H1 (cell line): Measurements from ENCODE around the gene EVA1C.

Experiments used
- CEBPB ChIP-seq: IDR thresholded peaks from 2 replicates; pipeline ENCODE4 v1.6.1; 2012; ENCODE audit warnings: low read depth, low read length
- EP300 ChIP-seq, 2 experiments: IDR thresholded peaks; 1 replicate in 1 of 2; 2 replicates in 1 of 2; pipeline ENCODE4 v1.6.1; 2011 to 2012; ENCODE audit warnings: low read depth in 2 of 2, low read length in 2 of 2, mild to moderate bottlenecking in 2 of 2, borderline replicate concordance in 1 of 2, inconsistent platforms in 1 of 2, moderate library complexity in 1 of 2
- KDM1A ChIP-seq: fragments of 200-600, 300-600 bp; sonication (generic); IDR thresholded peaks from 2 replicates; pipeline ENCODE4 v1.7.1; 2016; ENCODE audit warnings: mild to moderate bottlenecking, low read length, borderline replicate concordance
- POLR2A ChIP-seq, 2 experiments: IDR thresholded peaks; 1 replicate in 1 of 2; 2 replicates in 1 of 2; pipeline ENCODE4 v1.6.1; 2011; ENCODE audit warnings: low read depth in 2 of 2, low read length in 2 of 2, mild to moderate bottlenecking in 2 of 2; ENCODE audit errors: control extremely low read depth in 1 of 2
- RXRA ChIP-seq: IDR thresholded peaks from 2 replicates; pipeline ENCODE4 v1.6.1; 2011; ENCODE audit warnings: low read depth, mild to moderate bottlenecking, low read length, moderate library complexity; ENCODE audit not compliant: insufficient read depth
- SP1 ChIP-seq: IDR thresholded peaks from 2 replicates; pipeline ENCODE4 v1.6.1; 2011; ENCODE audit warnings: low read depth, low read length
- SUZ12 ChIP-seq: fragments of 200-600 bp; sonication (generic); IDR thresholded peaks from 2 replicates; pipeline ENCODE4 v1.6.1; 2012; ENCODE audit warnings: mild to moderate bottlenecking, inconsistent platforms, low read length, moderate library complexity, mixed read lengths
- TAF1 ChIP-seq: IDR thresholded peaks from 2 replicates; pipeline ENCODE4 v1.6.1; 2011; ENCODE audit warnings: mild to moderate bottlenecking, low read depth, low read length
- YY1 ChIP-seq: IDR thresholded peaks from 2 replicates; pipeline ENCODE4 v1.6.1; 2011; ENCODE audit warnings: low read depth, mild to moderate bottlenecking, low read length
- ZNF274 ChIP-seq: IDR thresholded peaks from 2 replicates; pipeline ENCODE4 v1.7.0; 2012; ENCODE audit warnings: low read length, borderline replicate concordance; ENCODE audit errors: extremely low read depth
- TF ChIP-seq, protein P1 (sequence below), 3 experiments: IDR thresholded peaks; 1 replicate in 2 of 3; 2 replicates in 1 of 3; pipeline versions ENCODE4 v1.5.1 to v1.6.1; 2011; ENCODE audit warnings: low read length in 3 of 3, mild to moderate bottlenecking in 3 of 3, inconsistent platforms in 2 of 3, low read depth in 1 of 3, moderate library complexity in 1 of 3; ENCODE audit not compliant: insufficient read depth in 1 of 3; ENCODE audit errors: control extremely low read depth in 1 of 3

DNA sequence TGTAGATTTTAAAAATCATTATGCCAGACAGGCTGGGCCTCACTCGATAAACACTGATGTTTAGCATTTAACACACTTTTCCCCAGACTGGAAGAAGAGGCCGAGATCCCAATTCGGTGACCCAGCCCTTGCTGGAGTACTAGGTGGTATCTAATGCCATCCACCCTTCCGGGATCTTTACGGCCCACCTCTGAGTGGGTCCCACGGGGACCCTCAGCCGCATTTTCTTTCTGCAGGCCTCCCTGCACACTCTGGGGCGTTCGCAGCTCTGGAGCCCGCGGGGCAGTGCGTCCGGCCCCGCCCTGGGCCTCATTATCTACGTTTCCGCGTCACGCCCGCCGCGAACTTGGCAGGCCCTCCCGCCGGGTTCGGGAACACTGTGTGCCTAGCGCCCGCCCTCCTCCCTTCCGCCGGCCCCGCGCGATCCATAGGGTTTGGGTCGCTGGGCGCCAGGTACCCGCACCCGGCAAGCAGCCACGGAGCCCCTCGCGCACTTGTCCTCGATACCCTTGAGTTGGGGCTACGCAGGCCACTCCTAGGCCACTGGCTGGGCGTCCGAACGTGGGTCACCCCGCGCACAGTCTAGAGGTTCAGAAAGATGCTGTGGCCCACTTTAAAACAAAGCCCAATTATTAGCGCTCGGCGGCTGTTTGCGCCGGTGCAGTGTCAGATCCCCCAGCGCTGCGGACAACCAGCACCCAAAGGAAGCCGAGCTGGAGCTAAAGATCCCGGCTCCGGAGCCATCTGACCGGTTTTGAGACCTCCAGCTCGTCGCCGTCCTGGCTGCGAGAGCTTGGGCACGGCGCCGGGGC lies 950 bp upstream of the EVA1C start:
- TF ChIP-seq POLR2A (IDR thresholded peaks at IDR 0.05; ENCODE audit: control extremely low read depth in 1 of 2, low read depth in 2 of 2, low read length in 2 of 2) (no peak), SP1 (no peak), EP300 (IDR thresholded peaks at IDR 0.05; ENCODE audit: borderline replicate concordance in 1 of 2, low read depth in 2 of 2, low read length in 2 of 2) (no peak), CEBPB (no peak), YY1 (no peak), RXRA (no peak), KDM1A (no peak), TAF1 (no peak), ZNF274 (no peak), SUZ12 (peak; percentile 66)
- TF ChIP-seq, protein P1, sequence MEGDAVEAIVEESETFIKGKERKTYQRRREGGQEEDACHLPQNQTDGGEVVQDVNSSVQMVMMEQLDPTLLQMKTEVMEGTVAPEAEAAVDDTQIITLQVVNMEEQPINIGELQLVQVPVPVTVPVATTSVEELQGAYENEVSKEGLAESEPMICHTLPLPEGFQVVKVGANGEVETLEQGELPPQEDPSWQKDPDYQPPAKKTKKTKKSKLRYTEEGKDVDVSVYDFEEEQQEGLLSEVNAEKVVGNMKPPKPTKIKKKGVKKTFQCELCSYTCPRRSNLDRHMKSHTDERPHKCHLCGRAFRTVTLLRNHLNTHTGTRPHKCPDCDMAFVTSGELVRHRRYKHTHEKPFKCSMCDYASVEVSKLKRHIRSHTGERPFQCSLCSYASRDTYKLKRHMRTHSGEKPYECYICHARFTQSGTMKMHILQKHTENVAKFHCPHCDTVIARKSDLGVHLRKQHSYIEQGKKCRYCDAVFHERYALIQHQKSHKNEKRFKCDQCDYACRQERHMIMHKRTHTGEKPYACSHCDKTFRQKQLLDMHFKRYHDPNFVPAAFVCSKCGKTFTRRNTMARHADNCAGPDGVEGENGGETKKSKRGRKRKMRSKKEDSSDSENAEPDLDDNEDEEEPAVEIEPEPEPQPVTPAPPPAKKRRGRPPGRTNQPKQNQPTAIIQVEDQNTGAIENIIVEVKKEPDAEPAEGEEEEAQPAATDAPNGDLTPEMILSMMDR (IDR thresholded peaks at IDR 0.05; ENCODE audit: control extremely low read depth in 1 of 3, insufficient read depth in 1 of 3, low read depth in 1 of 3, low read length in 3 of 3) = no peak
